SK-N-SH (cell line): ENCODE data around the gene MRPL49.

Experiments used
- CTCF ChIP-seq: fragments of 200-600 bp; sonication (generic); IDR thresholded peaks from 2 replicates; pipeline ENCODE4 v1.6.1; 2017; ENCODE audit warnings: antibody characterized with exemption, mild to moderate bottlenecking, moderate library complexity
- ELF1 ChIP-seq: IDR thresholded peaks from 2 replicates; pipeline ENCODE4 v1.4.0; 2012
- EP300 ChIP-seq, 2 experiments: IDR thresholded peaks; 2 replicates each; pipeline versions ENCODE4 v1.4.0 to v1.6.1; 2012; ENCODE audit warnings: borderline replicate concordance in 1 of 2, low read depth in 1 of 2, low read length in 1 of 2
- REST ChIP-seq: IDR thresholded peaks from 2 replicates; pipeline ENCODE4 v1.6.1; 2012; ENCODE audit warnings: mild to moderate bottlenecking, low read depth, low read length, moderate library complexity
- SIN3A ChIP-seq: IDR thresholded peaks from 2 replicates; pipeline ENCODE4 v1.6.1; 2012; ENCODE audit warnings: low read depth, mild to moderate bottlenecking, low read length, moderate library complexity, borderline replicate concordance
- TAF1 ChIP-seq: IDR thresholded peaks from 2 replicates; pipeline ENCODE4 v1.6.1; 2012; ENCODE audit warnings: low read depth, mild to moderate bottlenecking, low read length, moderate library complexity, borderline replicate concordance

GRCh38 chr11:65085446-65085845, 36.7 kb upstream of the MRPL49 start:
- TF ChIP-seq SIN3A (no peak), CTCF (no peak), TAF1 (no peak), EP300 (IDR thresholded peaks at IDR 0.05; ENCODE audit: borderline replicate concordance in 1 of 2, low read depth in 1 of 2, low read length in 1 of 2) (no peak), ELF1 (no peak), REST (no peak)
